GM21528 (cell line): ENCODE measurements around the gene CCDC181.

Experiments
- ATAC-seq: cut with Tn5 transposase; IDR thresholded peaks from one replicate; pipeline ENCODE4 v1.9.1; 2021; ENCODE audit warnings: mild to moderate bottlenecking, moderate library complexity; ENCODE audit not compliant: unreplicated experiment, low FRiP score

Gene CCDC181

DNA sequence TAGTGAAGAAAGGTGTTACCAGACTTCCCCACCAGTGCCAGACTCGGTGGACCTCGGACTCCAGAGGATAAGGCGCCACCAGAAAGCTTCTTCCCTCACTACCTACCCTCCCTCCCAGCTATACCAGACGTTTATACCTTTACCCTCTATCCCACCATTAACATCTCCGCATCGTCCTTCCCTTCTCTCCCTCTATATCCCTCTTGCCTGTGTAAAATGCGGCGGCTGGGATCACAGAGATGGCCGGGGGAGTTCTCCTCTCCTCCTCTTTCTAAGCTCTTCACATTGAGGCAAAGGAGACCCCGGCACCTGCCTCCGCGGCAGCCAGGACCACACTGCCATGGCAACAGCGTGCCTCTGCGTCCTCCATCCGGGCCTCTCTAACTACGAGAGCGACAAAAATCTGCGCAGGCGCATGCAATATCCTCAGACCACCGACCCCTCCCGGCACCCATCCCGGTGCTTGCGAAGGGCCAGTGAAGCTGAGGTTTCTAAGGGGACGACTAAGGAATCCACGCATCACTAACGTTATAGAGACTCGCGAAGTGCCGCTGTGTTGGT lies at the start of gene CCDC181:
TSS of gene CCDC181 (minus strand) at position 394 of the 561 bp plus-strand sequence. CDS start 2,547 bp downstream, outside the sequence.
- no peak for ATAC-seq

DNA sequence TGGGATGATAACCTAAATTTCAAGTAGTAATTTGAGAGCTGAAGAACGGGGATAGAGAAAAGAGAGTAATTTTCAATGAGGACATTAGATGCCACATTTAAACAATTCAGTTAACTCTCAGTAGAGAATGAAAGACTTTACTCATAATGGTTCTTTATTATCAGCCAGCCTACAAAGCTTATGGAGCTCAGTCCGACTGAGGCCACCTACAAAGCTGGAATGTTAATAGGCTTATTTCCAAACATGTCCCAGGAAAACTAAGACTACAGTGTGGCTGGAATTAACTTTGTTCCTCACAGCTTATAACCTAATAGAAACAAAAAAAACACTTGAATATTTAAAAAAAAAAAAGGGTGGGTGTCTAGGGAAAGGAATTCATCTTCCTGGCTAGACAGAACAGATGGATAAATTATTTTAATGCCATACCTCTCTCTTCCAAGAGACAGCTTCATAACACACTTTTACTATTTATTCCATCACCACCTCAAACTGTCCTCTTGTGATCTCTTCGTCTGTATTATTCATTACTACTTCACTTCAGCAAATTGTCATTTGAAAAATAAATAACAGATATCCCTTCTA lies 48.6 kb upstream of the CCDC181 start:
- ATAC-seq: no peak

DNA sequence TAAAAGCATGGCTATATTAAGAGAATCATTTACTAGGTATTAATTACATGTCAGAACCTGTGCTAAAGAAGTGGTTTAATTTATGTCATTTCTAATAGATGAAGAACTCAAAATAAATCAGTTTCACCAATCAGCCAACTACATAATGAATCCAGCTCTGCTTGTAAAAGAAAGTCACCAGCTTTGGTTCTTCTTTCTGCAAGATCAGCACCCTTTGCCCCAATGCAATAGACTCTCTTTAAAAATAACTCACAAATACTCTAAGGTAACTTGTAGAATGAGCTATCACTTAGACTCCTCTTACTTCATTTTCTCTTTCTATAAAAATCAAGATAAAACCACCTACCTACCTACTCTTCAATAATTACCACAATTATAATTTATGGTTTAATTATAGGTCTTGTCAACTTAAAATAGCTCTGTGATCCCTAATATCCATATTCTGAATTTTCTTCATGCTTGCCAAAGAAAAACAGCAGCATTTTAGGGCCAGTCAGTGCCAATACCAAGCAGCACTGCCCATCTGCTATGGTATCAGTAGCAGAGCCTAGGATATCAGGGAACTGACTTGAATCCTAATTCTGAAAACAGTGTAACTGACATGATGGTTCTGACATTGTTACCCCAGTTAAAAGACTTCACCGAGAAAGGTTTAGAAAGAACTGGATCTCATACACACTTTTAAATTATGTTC lies 47.2 kb upstream of the CCDC181 start:
- ATAC-seq: no peak

DNA sequence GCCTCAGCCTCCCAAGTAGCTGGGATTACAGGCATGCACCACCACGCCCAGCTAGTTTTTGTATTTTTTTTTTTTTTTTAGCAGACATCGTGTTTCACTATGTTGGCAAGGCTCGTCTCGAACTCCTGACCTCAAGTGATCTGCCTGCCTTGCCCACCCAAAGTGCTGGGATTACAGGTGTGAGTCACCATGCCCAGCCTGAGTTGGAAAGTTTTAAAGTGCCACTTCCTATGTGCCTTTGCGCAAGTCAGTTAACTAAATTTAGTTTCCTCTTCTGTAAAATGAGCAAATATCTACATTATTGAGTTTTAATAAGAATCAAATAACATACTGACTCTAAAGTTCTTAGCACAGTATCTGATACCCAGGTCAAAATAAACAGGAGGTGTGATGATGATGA lies 46.1 kb upstream of the CCDC181 start:
- no peak for ATAC-seq

- no peak for ATAC-seq
Observed at GRCh38 chr1:169472738-169473137, 45.5 kb upstream of the CCDC181 start.

DNA sequence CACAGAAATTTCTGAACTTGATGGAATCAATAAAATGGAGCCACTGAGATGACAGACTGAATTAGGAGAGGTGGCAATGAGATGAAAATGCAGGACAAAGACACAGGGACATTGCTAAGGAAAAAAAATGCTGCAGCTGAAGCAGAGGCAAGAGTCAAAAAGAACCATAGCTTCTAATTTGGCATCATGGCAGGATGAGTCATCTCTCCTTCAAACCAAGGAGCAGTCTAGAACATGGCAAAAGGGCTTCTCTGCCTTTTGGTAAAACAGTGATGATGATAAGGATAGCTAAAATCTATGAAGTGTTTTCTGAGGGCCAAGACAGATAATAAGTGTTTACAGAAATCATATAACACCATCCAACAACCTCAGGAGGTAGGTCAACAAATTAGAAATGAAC lies 41.7 kb upstream of the CCDC181 start:
- no peak for ATAC-seq

DNA sequence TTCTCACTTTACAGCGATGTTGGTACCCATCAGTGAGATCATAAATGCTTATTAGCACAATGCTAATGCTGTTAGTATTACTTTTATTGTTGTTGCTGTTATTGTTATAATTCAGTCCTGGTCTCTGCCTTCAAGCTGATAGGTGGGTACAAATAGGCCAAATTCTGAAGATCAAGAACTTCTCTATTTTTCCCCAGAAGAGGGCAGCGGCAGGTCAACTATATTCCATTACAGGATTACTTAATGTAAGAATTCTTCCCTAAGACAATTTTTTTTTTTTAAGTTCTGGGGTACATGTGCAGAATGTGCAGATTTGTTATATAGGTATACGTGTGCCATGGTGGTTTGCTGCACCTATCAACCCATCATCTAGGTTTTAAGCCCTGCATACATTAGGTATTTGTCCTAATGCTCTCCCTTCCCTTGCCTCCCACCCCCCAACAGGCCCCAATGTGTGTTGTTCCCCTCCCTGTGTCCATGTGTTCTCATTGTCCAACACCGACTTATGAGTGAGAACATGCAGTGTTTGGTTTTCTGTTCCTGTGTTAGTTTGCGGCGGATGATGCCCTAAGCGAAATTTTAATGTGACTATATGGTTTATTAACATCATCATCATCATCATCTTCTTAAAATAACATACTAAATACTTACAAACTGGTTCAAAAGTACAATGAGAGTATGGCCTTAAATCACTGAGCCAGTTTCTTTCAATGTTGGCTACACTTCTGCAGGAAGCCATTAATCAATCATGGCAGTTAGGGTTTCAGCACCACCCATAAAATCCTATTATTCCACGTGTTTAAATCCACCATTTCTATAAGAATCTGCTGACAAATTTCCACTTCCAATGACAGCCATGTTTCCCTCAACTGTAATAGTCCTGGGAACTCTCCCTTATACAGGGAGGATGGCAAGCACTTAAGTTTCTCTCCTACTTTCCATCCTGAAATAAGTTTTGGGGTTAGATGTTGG lies 39.3 kb upstream of the CCDC181 start:
- no peak for ATAC-seq

- no peak for ATAC-seq
Observed at GRCh38 chr1:169465281-169465680, 38.0 kb upstream of the CCDC181 start.

DNA sequence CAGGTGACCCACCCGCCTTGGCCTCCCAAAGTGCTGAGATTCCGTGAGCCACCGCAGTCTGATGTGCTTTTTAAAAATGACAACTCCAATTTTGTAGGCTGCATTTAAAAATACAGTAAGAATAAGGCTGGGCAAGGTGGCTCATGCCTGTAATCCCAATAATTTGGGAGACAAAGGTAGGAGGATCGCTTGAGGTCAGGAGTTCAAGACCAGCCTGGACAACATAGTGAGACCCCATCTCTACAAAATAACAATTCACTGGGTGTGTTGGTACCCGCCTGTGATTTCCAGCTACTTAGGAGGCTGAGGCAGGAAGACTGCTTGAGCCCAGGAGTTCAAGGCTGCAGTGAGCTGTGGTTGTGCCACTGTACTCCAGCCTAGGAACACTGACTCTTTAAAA lies 35.1 kb upstream of the CCDC181 start:
- ATAC-seq: no peak

- no peak for ATAC-seq
Observed at GRCh38 chr1:169461390-169462000, 34.2 kb upstream of the CCDC181 start.

- no peak for ATAC-seq
Observed at GRCh38 chr1:169460191-169460833, 33.0 kb upstream of the CCDC181 start.

DNA sequence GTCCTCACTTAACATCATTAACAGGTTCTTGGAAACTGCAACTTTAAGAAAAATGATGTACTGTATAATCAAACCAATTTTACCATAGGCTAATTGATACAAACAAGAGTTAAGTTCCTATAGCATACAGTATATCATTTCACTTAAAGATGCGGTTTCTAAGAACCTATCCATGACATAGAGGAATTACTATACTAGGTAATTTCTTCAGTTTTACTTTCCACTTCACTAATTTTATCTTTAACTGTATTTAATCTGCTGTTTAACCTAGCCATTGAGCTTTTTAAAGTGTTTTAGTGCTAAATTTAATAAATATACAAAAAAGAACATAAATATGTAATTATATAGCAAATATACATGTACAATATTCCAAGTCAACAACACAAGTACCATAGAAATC lies 30.2 kb upstream of the CCDC181 start:
- no peak for ATAC-seq

DNA sequence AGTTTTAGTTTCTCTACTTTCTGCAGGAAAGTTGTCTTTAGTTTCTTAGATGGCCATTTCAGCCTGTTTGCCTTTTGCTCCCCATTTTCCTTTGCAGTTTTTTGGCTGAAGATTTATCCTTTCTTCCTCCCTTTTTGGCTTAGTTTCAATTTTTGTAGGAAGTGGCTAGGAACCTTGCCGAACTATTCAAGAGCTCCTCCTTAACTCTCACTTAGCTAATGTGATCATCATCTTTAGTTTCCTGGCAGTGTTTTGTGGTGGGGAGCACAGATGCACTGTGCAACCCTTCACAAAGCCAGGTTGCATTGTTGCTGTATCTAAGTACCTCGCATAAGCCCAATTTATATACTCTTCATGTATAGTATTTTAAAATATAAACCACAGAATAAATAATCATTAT lies 28.8 kb upstream of the CCDC181 start:
- ATAC-seq: no peak

- ATAC-seq: no peak
Observed at GRCh38 chr1:169452921-169453320, 25.6 kb upstream of the CCDC181 start.

- ATAC-seq: no peak
Observed at GRCh38 chr1:169451218-169451824, 24.0 kb upstream of the CCDC181 start.

DNA sequence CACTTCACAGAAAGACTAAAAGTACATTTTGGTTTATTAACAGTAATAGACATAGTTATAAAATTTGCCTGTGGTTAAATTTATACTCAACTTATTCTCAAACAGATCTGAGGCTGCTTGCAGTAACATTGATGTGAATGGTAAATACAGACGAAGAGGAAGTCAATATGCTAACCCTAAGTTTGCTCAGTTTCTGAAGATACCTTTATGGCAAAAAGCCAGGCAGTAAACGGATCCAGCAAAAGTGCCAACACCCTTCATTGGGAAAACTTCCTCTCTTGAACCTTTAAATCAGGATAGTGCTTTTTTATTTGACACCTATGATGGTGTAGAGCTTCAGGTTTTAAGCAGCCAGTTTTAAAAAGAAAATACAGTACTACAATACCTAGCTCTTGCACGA lies 16.6 kb upstream of the CCDC181 start:
- ATAC-seq: no peak

GRCh38 chr1:169426174-169426705 lies 1.0 kb downstream of the CCDC181 start:
- no peak for ATAC-seq

GRCh38 chr1:169421309-169421708 lies 6.0 kb downstream of the CCDC181 start:
- ATAC-seq: no peak

GRCh38 chr1:169414952-169415351 lies 12.3 kb downstream of the CCDC181 start:
- no peak for ATAC-seq
